Left lobe of liver (tissue), 2 donors: ENCODE measurements around the gene OR52E5. TPM values are rescaled to one million over a fixed set of nuclear protein-coding genes. Genes with fewer than 3 reads are reported as not detected.

ENCODE experiments used
- ATAC-seq: fragments of 200-7000 bp; cut with Tn5 transposase; one replicate; pipeline ENCODE4 v1.9.1; 2020; ENCODE audit warnings: mild to moderate bottlenecking, moderate library complexity
- DNase-seq: peaks from one replicate; pipeline ENCODE4 v3.0.0-alpha.2; 2020; ENCODE audit warnings: low spot score
- total RNA-seq: library from RNA; stranded (reverse); gene quantifications from one replicate; pipeline ENCODE4 v1.2.1, GENCODE V29; 2021
- donor health status: DM: no; HTN: no; CAD: no; lungs with moderate emphysema.
- donor health status: DM: no; HTN: yes; CAD: no.

Gene OR52E5
- total RNA-seq, 1 donor from 2014 or later: not detected

DNA sequence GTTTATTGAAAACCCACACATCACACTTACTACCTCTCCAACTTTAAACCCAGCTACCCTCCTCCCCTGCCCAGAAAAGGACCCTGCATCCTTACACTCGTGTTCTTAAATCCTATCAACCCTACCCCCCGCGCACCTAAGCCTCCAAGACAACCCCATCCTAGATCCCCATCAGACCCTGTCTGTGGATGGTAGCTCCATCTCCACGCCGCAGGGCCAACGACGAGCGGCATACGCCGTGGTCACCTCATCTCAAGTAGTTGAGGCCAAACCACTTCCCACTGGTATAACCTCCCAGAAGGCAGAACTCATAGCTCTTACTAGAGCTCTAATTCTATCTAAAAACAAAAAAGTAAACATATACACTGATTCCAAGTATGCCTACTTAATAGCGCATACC, 39.7 kb downstream of the OR52E5 start:
- DNase-seq (no peak), ATAC-seq (no peak)

DNA sequence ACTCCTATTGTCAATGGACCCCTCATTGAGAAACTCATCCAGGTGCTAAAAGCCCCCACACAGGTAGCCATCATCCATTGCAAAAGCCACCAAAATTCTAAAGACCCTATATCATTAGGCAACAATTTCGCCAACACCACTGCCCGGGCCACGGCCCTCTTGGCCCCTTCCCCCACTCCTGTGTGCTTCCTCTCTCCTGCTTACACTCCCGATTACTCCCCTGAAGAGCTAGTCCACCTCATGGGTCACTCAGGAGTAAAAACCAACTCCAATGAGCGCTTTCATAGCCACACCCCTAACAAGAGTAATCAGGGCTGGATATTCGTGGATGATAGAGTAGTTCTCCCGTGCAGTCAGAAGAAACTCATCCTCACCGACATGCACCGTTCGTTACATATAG, 40.1 kb downstream of the OR52E5 start:
- ATAC-seq (no peak), DNase-seq (no peak)

DNA sequence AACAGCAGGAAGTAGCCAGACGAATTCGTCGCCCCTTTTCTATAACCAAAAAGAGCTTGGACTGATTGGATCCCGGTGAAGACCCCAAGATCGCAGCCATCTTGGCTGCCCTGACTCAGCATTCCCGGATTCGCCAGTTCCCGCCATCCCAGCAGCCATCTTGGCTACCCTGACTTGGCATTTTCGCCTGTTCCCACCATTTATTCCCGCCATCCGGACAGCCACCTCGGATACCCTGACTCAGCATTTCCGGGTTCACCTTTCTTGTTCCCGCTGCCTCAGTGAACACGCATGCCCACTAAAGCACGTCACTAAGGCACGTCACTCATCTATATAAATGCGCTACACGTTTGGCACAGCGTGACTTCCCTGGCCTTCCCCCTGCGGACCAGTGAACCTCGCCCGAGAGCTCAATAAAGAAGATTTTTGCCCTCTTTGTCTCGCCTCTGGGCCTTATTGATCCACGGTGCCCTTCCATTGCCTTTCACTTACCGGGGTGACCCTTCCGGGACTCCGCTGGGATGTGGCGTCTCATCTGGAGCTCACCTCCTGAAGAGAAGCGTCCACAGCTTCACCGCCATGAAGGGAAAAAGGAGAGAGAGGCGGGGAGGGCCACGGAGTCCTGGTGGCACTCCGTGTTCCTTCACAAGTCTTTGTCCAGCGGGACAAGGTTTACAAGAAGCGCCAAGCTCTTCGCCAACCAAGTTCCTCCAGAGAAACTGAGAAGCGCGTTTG, 45.0 kb downstream of the OR52E5 start:
- DNase-seq (no peak), ATAC-seq (peak; percentile 48)

DNA sequence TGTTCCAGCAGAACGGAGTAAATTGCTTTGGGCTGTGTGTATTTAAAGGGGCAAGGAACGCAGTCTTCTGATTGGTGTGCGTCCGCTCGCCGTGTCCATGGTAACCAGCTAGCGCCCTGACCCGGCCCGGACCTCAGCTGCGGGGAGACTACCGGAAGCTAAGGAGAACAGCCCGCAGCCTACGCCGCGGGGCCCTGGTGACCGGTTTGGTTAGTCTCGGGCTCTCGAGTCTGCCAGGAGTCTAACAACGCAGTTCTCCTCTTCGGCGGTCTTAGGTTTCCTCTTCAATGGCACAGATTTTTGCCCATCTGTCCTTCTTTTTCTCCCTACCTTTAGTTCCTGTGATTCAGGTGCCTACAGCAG, 45.6 kb downstream of the OR52E5 start:
- ATAC-seq (peak; percentile 68), DNase-seq (no peak)

DNA sequence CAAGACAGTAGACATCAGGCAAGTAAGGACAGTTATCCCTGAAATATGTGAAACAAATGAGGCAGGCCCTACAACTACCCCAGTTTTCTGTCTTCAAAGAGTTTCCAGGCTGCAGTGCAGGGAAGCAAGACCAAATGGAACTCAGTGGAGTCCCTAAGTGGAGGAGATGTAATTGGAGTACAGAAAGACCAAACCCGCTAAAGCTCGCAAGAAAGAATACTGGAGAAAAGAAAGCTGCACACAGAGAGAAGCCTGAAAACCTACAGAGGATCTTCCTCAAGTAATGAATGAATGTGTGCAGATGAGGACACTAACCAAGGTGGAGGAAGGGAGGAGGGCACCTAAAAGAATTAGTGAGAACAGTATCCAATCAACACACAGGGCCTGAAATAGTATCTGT, 47.7 kb downstream of the OR52E5 start:
- ATAC-seq (no peak), DNase-seq (no peak)

DNA sequence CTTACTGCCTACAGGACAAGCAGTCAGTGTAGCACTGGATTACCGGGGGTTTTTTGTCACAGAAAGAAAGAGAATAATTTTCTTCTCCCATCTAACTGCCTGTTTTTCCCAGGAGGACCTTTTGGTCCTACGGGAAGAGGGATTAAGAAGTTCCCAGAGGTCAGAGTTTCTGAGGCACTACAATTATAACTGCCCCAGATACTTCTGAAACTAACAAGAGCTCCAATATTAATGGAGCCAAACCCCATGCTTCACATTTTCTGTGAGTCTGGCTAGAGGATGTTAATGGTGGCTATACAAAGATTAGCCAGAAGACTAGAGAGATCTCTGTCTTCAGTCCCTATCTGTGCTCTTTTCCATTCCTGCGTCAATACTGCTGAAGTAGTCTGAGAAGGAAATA, 48.9 kb downstream of the OR52E5 start, which contains the start of gene OR56A3:
TSS of gene OR56A3 (plus strand) at position 301 of the 400 bp plus-strand sequence. CDS start 5,096 bp downstream, outside the sequence.
- DNase-seq (no peak), ATAC-seq (no peak)

Other genes starting within 250 kb of the OR52E5 start
- 19.4 TPM for gene TRIM5, start 208.1 kb upstream of the OR52E5 start, total RNA-seq
- gene TRIM22, start 203.4 kb upstream of the OR52E5 start, total RNA-seq: 8.0 TPM
- gene OR56B1, start 156.8 kb upstream of the OR52E5 start, total RNA-seq: not detected
- not detected for gene OR52N4, start 139.0 kb upstream of the OR52E5 start, total RNA-seq
- gene OR52N5, start 109.9 kb upstream of the OR52E5 start, total RNA-seq: 0.10 TPM
- not detected for gene OR52N1, start 101.9 kb upstream of the OR52E5 start, total RNA-seq
- gene OR52N2, start 84.3 kb upstream of the OR52E5 start, total RNA-seq: not detected
- gene OR52E6, start 51.3 kb upstream of the OR52E5 start, total RNA-seq: not detected
- gene OR52E8, start 35.5 kb upstream of the OR52E5 start, total RNA-seq: not detected
- gene OR52E4, start 12.6 kb upstream of the OR52E5 start, total RNA-seq: not detected
- not detected for gene OR56A3, start 49.0 kb downstream of the OR52E5 start, total RNA-seq
- not detected for gene OR56A5, start 75.3 kb downstream of the OR52E5 start, total RNA-seq
- gene OR52L1, start 93.8 kb downstream of the OR52E5 start, total RNA-seq: not detected
- gene OR56A4, start 113.7 kb downstream of the OR52E5 start, total RNA-seq: not detected
- not detected for gene OR56A1, start 137.6 kb downstream of the OR52E5 start, total RNA-seq
- not detected for gene OR56B4, start 214.5 kb downstream of the OR52E5 start, total RNA-seq